ENCODE results near the gene LAPTM5. TPM values are rescaled to one million over a fixed set of nuclear protein-coding genes. Genes with fewer than 3 reads are reported as not detected.
A peak's percentile ranks its signal among the peaks of the same experiment; 100 is the strongest.
"Not testable (repeated sequence)": the region's sequence is repeated elsewhere in the genome, so short reads cannot be mapped to it uniquely, and the experiment has no call there.

LAPTM5 gene
- total RNA-seq, 1 donor from 2014 or later, result 111 TPM

DNA sequence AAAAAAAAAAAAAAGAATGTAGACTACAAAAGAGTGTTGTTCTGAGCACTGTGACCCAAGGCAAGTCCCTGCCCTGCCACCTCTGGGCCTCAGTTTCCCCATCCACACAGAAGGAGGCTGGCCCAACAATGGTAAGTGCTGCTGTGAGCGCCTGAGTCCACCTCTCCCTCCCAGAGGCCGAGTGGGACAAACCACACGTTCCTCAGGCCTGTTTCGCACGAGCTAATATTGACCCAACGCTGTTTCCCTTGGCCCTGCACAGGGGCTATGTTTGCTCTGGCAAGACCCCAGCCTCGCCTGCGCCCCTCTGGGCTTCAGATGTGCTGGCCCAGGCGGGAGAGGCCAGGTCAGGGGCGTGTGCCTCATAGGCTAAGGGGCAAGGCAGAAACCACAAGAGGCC is 12.6 kb upstream of the LAPTM5 start:
- DNase-seq (ENCODE audit: low spot score), result no peak

DNA sequence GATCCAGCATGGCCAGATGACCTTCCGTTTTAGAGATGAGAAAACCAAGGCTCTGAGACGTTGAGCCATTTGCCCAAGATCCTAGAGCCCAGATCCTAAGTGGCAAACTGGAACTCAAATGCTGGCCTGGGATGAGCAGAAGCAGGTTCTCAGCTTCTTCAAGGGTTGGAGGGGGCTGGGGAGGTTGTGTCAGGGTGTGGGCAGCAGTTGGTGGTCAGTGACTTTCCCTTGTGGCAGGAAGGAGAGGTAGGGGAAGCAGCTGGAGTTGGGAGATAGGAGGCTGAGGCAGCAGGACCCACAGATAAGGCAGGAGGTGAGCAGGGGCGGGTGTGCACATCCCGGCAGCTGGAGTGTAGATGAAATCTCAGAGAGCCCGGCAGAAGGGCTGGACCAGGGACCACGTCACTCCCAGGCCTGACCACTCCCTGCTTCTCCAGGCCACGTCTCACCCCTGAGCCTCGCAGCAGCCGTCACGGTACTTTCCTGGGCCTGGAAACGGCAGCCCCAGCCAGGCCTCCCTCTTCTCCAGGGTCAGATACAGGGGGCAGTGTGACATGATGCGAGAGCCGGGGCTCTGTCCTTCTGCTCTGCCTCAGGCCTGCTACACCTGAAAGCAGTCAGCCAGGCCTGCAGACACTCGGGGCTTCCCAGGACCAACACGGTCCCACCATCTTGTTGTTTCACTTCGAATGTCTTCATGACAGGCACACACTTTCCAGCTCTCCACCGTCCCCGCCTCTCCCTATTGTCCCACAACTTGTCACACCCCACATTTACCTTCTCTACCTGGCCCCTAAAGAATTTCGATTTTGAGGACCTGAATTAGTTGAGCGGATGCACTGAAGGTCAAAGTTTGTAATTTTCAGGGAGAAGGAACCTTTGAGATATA is 11.5 kb upstream of the LAPTM5 start:
- no peak for DNase-seq (ENCODE audit: low spot score)

DNA sequence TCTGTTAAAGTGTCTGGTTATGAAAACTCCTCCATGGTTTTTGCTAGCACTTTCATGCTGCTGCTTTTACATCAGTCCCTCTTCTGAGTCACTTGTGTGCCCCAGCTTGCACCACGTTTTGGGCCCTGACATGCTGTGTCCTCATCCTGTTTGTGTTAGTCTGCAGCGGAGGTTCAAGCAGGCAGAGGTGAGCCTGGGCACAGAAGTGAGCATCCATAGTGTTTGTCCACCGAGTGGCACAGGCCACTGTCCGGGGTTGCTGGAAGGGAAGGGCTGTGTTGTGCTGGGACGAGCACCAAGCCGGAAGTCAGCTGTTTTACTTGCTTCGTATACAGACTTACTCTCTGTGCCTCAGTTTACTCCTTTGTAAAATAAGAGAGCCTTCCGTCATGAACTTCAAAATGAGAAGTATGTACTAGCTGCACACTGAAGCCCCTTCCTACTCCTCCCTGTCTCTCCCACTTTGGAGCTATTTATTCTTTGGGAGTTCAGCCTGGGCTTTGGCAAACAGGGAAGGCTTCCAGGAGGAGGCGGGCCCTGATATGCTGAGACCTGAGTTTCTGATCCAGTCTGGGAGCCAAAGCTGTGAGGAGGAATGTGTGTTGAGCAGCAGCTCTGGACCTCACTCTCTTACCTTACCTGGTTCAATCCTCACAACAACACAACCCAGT is 10.7 kb upstream of the LAPTM5 start:
- no peak for DNase-seq (ENCODE audit: low spot score)

DNA sequence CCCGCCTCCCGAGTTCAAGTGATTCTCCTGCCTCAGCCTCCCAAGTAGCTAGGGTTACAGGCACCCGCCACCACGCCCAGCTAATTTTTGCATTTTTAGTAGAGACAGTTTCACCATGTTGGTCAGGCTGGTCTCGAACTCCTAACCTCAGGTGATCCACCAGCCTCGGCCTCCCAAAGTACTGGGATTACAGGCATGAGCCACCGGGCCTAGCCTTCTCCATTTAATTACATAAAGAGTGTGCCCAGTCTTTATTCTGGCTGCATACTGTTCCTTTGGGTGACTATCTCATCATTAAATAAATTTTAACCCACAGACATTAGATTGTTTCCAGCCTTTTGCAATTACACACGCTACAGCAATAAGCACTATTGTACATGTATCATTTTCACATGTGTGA is 9.4 kb upstream of the LAPTM5 start:
- not testable (repeated sequence) for DNase-seq (ENCODE audit: low spot score)

DNA sequence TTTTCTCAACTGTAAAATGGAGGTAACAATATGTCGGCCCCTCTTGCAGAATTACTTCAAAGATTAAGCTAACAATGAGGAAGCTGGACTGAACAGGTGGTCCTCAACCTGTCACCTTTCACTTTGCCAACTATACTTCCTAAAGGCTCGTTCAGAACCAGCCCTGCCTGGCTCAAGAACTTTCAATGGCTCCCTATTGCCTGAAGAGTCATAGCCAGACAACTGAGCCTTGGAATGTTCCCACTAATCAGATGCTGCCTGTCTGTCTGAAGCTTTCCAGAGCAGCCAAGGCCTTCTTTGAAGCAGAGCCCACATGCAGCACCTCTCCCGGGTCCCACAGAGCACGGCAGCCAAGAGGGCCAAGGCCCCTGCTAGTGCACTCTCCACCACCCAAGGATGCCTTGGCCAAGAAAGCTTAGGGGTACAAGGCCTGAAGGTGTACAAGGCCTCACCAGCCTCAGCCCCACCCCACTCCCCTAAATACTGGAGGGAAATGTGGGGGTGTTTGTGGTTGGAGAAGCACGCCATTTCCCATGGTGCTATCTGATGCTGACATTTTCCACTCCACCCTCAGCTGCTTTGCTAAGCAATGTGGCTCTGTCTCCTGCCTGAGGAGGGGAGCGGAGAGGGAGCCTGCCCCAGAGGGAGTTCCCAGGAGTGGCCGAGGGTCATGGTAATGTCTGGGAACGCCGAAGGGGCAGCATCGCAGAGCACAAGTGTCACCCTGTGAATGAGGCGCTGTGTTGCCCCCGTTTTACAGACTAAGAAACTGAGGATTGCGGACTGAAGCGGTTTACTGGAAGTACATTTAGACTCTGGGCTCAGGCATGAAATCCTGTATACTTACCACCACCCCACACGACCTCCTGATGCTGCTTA is 8.2 kb upstream of the LAPTM5 start:
- no peak for DNase-seq (ENCODE audit: low spot score)

DNA sequence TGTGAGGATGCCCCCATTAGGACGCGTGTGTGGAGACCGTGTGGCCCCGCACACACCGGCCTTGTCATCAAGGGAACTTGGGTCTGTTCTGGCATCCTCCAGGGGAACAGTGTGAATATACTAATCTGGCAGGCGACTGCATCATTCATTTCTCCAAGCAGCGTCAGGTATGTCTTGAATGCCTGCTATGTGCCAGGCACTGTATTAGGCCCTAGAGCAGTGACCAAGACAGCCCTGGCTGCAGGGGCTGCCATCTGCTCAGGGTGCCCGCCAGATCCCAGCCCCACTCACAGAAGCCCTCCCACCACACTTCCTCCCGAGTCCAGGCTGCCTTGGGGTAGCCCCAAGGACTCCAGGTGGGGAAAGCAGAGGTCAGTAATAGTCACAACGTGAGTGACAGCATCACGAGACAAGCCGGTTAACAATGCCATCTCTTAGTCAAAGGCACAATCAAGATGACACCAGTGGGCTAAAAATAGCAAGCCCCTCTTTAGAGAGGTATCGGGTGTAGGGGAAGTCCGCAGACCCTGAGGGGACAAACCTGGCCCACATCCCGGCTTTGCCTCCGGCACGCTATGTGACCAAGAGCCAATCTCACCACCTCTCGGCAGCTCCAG is 7.5 kb upstream of the LAPTM5 start:
- no peak for DNase-seq (ENCODE audit: low spot score)

DNA sequence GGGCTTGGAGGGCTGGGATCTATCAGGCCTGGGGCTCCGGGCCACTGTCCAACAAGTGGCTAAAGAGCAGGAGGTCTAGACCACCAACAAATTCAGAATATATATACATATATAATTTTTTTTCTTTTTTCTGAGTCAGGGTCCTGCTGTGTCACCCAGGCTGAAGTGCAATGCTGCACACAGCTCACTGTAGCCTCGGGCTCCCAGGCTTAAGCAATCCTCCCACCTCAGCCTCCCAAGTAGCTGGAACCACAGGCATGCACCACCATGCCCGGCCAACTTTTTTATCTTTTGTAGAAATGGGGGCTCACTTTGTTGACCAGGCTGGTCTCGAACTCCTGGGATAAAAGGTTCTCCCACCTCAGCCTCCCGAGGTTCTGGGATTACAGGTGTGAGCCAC is 6.8 kb upstream of the LAPTM5 start:
- DNase-seq (ENCODE audit: low spot score), result no peak

DNA sequence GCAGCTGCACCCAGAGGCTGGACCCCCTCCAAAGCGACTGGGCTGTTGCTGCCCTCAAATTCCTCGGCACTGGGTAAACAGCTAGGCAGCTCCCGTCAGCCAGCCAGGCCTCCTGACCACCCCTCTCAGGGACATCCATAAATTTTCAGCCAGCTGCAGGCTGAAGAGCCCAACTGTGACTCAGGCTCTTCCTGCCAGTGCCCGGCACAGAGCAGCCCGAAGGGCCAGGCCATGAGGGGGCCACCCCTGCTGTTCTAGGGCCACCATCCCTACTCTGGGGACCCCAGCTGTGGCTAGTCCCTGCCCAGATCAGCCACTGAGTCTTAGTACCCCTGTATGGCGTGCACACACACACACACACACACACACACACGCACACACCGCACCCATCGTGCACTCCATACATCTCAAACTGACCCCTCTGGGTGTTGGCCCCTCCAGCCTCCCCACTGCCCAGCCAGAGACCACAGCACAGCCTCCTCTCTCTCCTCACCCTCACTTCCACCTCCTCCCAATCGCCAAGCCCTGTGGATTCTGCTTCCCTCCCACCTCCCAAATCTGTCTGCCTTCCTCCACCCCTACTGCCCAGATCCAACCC is 6.2 kb upstream of the LAPTM5 start:
- DNase-seq (ENCODE audit: low spot score), result no peak

DNA sequence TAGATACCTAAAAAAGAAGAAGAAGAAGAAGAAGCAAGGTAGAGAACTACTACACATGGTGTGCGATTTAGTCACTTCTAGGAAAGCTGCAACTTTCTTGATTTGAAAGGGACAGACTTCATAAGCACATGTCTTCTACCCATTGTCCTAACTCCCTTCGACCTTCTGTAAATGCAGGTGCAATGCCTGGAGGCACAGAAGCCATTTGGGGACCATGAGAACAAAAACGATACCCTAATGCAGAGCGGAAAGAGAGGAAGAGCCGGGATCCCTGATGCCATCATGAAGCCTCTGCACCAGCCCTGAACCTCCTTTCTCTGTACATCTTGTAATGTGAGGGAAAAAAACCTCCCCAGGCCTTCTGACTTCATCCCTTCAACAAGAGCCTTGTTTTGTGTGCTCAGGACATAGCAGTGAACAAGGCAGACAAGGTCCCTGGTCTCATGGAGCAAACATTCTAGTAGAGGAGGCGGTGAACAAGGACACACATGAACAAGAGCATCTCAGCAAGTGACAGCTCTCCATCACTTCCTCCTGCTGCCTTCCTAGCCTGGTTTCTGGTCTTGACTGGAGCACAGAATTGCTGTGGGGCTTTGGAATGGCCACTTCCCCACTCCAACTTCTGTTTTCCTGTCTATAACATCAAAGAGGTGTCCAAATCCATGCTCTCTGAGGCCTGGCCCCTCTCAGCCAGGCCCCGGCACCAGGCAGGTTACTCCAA is 5.5 kb upstream of the LAPTM5 start:
- DNase-seq (ENCODE audit: low spot score), result no peak

DNA sequence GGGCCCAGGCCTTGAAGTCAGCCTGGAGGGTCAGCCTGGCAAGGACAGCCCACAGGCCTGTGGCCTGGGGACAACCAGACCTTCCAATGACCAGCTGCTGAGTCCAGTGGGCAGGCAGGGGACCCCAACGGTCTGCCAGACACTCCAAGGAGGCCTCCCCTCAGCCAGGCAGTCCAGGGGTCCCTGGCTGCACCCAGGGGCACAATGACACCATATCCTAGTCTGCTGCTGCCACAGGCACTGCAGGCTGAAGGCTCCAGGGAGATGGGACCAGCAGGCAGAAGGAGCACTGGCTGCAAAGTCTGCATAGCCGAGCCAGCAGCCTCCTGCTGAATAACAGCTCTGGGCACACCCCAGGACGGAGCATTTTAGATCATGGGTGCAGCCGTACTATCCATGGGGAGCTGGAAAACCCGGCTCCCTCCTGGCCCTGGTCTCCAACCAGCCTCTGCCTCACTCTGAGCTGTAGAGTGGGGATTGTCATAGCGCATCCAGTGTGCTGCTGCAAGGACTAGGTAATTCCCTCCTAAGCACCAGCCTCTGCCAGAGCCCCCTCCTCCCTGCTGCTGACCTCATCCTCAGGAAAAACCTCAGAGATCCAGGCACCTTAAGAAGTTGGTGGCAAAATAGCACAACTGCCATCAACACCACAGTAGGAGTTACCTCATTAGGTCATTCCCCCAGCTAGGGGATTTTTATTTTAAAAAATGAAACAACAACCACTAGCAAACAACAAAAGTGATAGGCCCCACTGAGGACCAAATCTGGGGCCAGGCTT is 4.8 kb upstream of the LAPTM5 start:
- no peak for DNase-seq (ENCODE audit: low spot score)

DNA sequence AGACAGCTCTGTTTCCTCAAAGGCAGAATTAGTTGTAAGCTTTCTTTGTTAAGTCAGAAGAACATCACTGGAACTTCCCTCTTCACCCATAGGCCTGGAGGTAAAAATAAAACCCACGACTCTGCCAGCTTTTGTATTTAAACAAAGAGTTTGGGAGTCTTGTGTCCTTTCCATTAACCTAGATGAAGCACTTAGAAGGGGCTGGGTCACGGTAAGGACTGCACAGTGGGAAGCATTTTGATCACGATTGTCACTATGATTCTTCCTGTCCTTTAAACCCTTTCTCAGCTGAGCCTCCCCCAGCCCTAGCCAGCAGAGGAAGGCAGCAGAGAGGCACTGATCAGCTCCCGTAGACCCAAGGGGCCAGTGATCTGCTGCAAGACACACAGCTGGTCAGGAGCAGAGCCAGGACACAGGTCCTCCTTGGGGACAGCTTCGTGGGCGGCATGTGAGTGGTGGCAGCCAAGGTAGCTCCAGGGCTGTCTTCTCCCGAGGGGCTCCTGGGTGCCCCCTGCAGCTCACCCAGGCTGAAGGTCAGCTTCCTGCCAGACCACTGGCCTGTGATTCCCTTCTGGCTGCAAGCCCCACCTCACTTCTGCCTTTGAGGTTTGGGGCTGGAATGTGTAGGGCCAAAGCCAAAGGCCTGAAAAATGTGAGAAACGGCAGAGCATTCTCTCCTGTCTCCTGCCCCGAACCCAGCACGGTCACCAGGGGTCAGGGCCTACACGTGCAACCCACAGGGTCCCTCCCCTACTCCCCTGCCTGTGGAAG is 4.0 kb upstream of the LAPTM5 start:
- DNase-seq (ENCODE audit: low spot score), result no peak

DNA sequence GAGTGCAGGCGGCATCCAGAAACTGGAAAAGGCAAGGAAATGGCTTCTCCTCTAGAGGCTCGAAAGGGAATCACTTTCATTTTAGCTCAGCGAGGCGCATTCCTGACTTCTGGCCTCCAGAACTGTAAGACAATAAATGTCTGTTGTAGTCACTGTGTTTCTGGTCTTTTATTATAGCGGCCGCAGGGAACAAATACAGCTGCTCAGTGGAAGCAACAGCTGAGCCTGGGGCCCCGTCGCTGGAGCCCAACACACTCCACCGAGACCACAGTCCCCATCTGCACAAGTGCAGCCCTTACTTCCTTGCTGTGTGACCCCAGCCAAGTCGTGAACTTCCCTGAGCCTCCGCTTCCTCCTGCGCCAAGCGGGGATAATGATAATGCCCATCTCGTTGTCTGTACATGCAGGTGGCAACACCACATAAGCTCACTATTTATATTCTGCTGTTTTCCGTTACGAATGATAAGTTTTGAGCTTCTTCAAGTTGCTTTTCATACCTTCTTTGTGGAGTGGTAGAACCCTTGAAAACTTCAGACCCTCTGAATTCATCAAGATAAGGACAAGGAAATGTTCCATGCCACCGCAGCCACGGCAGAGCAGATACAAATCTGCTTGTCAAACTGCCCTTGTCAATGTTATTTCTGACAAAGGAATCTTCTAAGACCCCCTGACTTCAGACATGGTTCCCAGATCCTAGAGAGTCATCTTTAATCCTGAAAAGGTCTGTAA is 3.2 kb upstream of the LAPTM5 start:
- DNase-seq (ENCODE audit: low spot score), result no peak

DNA sequence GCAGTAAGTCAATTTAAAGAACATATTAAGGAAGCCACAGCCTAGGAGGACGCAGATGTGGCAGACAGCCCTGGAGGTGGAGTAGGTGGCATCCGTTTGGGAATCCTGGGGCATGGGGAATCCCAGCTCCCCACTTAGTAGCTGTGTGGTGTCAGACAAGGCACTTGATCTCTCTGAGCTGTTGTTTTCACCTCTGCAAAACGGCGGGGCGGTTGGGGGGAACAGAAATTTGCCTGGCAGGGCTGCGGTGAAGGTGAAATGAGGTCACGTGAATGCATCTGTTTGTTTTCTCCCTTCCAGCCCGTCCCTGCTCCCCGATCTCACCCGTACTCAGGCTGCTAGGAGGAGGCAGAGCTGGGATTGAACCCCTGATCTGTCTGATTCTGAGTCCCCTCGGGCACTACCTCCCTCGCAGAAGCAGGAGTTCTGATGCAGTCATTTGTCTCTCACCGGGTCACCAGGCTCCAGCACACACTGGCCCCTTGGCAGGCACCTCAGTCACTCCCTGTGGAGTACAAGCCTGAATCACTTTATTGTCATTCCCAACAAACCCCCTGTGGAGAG is 2.2 kb upstream of the LAPTM5 start:
- no peak for DNase-seq (ENCODE audit: low spot score)

DNA sequence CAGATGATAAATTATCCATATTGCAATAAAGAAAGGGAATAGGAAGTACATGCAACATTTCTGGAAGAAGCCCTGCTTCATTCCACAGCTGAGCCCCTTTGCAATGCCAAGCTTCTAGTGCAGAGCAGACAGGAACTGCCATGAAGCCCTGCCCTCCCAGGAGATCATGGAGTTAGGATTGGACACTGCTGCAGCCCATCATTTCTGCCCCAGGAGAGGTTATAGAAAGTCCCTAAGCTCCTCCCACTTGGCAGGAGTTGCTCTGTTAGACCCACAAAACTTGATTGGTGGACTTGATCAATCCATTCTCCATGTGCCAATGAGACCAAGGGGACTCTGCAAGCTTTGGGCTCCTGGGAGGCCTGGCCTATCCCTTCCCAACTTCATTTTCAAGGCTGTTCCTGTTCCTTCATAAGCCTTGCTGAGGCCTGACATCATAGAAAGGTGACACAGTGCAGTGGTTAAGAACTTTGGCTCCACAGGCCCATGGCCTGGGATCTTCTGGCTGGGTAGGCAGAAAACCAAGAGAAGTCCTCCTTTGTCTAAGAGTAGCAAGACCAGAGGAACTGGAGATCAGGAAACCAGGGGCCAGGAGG is 1.3 kb upstream of the LAPTM5 start:
- no peak for DNase-seq (ENCODE audit: low spot score)

DNA sequence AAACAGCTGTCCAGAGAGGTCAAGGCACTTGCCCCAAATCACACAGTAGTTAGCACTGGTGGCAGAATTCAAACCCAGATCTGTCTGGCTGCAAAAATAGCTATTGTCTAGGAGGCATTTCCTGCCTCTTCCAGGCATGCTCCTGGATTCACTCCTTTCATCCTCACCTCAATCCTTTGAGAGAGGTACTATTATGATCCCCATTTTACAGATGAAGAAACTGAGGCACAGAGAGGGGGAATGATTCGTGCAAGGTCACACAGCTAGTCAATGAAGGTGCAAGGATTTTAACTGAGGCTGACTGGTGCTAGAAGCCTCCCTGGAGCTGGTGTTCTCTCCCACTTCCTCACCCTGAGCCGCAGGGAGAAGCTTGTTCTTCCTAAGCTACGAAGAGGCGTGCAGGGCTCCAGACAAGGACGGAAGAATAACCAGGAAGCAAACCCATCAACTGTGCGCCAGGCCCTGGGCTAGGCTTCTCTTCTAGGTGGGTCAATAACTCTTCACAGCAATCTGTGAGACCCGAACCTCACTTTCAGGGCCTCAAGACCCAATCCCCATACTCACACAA is 631 bp upstream of the LAPTM5 start:
- DNase-seq (ENCODE audit: low spot score), result no peak

DNA sequence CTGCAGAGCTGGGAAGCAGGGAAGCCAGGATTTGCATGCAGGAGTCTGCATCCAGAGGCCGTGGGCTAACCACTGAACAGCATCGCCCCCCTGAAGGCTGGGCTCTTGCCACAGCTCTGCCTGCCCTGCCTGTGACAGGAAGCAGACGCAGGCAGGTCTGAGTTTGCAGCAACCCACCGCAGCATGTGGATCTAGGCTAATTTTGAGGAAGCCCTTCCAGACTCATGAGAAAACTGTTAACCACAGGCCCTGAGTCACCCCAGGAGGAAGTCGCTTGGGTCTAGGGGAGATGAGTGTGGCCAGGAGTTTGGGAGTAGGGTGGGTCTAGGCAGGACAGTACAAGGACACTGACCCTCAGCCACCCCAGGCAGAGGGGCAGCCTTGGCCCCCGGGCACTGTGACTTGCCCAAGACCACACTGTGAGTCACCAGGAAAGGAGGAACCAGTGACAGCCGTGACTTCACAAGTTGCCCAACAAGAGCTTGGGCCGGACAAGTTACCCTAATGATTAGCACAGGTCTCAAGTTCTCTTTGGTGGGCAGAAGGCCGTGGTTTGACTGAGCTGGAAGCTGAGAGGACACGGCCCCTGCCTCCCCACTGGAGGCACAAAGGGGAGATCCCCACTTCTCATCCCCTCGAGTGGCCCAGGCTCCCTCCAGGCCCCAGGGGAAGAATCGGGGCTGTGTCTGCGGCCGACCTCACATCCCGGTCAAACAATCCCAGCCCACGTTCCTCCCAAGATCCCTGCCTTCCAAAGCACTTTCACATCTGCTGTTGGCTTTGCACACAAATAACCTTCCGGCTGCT is 826 bp downstream of the LAPTM5 start:
- DNase-seq (ENCODE audit: low spot score), result peak; percentile 59

DNA sequence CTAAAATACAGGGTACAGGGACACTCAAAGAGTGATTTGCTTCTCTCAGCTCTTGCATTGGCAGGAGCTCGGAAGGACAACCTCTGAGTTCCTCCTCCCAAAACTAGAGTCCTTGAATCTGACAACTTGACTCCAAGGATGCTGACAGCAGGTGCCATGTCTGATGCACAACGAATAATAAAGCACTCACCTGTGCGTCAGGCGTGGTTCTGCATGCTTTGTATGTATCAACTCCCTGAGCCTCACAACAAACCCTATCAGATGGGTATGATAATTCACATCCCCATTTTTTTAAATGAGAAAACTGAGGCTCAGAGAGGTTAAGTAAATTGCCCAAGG is 1.4 kb downstream of the LAPTM5 start:
- no peak for DNase-seq (ENCODE audit: low spot score)

All from mucosa of gallbladder (tissue), 1 donor.